Vagina (tissue), 2 donors: ENCODE measurements around the gene DFFA. TPM values are rescaled to one million over a fixed set of nuclear protein-coding genes. Genes with fewer than 3 reads are reported as not detected.
A peak's percentile ranks its signal among the peaks of the same experiment; 100 is the strongest.

Source experiments
- DNase-seq, 2 donors: peaks; one replicate each; pipeline ENCODE4 v3.0.0-alpha.2; 2017; ENCODE audit errors: extremely low spot score in 2 of 2
- H3K27ac ChIP-seq: fragments of 200-600 bp; sonication (generic); one replicate; pipeline ENCODE4 v1.5.1; 2019
- H3K27me3 ChIP-seq: fragments of 200-600 bp; sonication (generic); one replicate; pipeline ENCODE4 v1.5.1; 2019
- H3K36me3 ChIP-seq, 2 donors: fragments of 200-600 bp; sonication (generic); one replicate each; pipeline ENCODE4 v1.5.1; 2017 to 2019
- H3K4me1 ChIP-seq: fragments of 200-600 bp; sonication (generic); one replicate; pipeline ENCODE4 v1.5.1; 2019
- H3K4me3 ChIP-seq, 2 donors: fragments of 200-600 bp; sonication (generic); 1 replicate in 1 of 2; 2 replicates in 1 of 2; pipeline ENCODE4 v1.5.1; 2016 to 2019
- H3K9me3 ChIP-seq: fragments of 200-600 bp; sonication (generic); one replicate; pipeline ENCODE4 v1.5.1; 2019
- CTCF ChIP-seq, 3 experiments: fragments of 450-650 bp in 2 of 3; fragments of 200-600 bp in 1 of 3; sonication (generic) in 1 of 3; IDR thresholded peaks; one replicate each; pipeline ENCODE4 v1.5.1; 2017 to 2019; ENCODE audit warnings: antibody characterized with exemption in 3 of 3, mild to moderate bottlenecking in 2 of 3, moderate library complexity in 2 of 3
- POLR2A ChIP-seq, 2 donors: fragments of 450-650 bp; IDR thresholded peaks; one replicate each; pipeline ENCODE4 v1.6.1; 2017; ENCODE audit warnings: antibody characterized with exemption in 2 of 2, mild to moderate bottlenecking in 2 of 2, moderate library complexity in 2 of 2
- POLR2AphosphoS5 ChIP-seq, 2 donors: sonication (generic); formaldehyde crosslinking; IDR thresholded peaks; one replicate each; pipeline ENCODE4 v1.9.0; 2017; ENCODE audit warnings: antibody characterized with exemption in 2 of 2, mild to moderate bottlenecking in 2 of 2, low read depth in 1 of 2; ENCODE audit not compliant: insufficient read depth in 1 of 2
- intact Hi-C: fragments of 100-400 bp; cut with DNase I; formaldehyde crosslinking; loops from one replicate; pipeline ENCODE4 v1.15.1; 2023
- total RNA-seq: library from RNA; depleted of rRNA; stranded (reverse); fragments of >200 nt; gene quantifications from one replicate; pipeline ENCODE4 v1.2.3, GENCODE V29; 2016

DFFA gene
- total RNA-seq, 1 donor from 2014 or later: 16.2 TPM

- Histone ChIP-seq H3K36me3 (no peaks in the 10 kb centered on the region), H3K27me3 (no peaks in the 10 kb centered on the region), H3K4me1 (peaks cover 52% of the 10 kb centered on the region), H3K4me3 (no peak overlapping the region), H3K9me3 (no peaks in the 10 kb centered on the region), H3K27ac (no peak overlapping the region)
- no peak for DNase-seq
- TF ChIP-seq CTCF (IDR thresholded peaks at IDR 0.05) (peak in 1 of 3 experiments; percentile 26), POLR2A (IDR thresholded peaks at IDR 0.05) (no peak)
- intact Hi-C loops: loop anchor here (2.0 kb wide), 1 partner anchor 352 kb away; no protein-coding TSS in a partner anchor
These were observed 42.3 kb upstream of the DFFA start for GRCh38 chr1:10514490-10515235.

GRCh38 chr1:10513199-10513598 lies 40.9 kb upstream of the DFFA start:
- no peaks in the 10 kb centered on the region for H3K36me3 ChIP-seq
- TF ChIP-seq CTCF (IDR thresholded peaks at IDR 0.05) (no peak), POLR2AphosphoS5 (IDR thresholded peaks at IDR 0.05; ENCODE audit: insufficient read depth in 1 of 2, low read depth in 1 of 2) (no peak), POLR2A (IDR thresholded peaks at IDR 0.05) (no peak)
- no peaks in the 10 kb centered on the region for H3K9me3 ChIP-seq
- H3K4me3 ChIP-seq: no peak overlapping the region
- intact Hi-C loops: no loop called here
- H3K27ac ChIP-seq: no peak overlapping the region
- H3K4me1 ChIP-seq: peaks cover 55% of the 10 kb centered on the region
- H3K27me3 ChIP-seq: no peaks in the 10 kb centered on the region
- no peak for DNase-seq

- H3K36me3 ChIP-seq: no peaks in the 10 kb centered on the region
- intact Hi-C loops: no loop called here
- H3K4me3 ChIP-seq: no peak overlapping the region
- no peaks in the 10 kb centered on the region for H3K27me3 ChIP-seq
- H3K27ac ChIP-seq: peak overlapping the region; percentile 33
- H3K9me3 ChIP-seq: no peaks in the 10 kb centered on the region
- H3K4me1 ChIP-seq: peaks cover 46% of the 10 kb centered on the region
- DNase-seq: no peak
- TF ChIP-seq POLR2AphosphoS5 (IDR thresholded peaks at IDR 0.05; ENCODE audit: insufficient read depth in 1 of 2, low read depth in 1 of 2) (no peak), POLR2A (IDR thresholded peaks at IDR 0.05) (no peak), CTCF (IDR thresholded peaks at IDR 0.05) (no peak)
These were observed 39.2 kb upstream of the DFFA start for GRCh38 chr1:10511494-10511885.

GRCh38 chr1:10510520-10511493 lies 38.5 kb upstream of the DFFA start:
- Histone ChIP-seq H3K27ac (peak overlapping the region; percentile 33), H3K36me3 (no peaks in the 10 kb centered on the region), H3K27me3 (no peaks in the 10 kb centered on the region), H3K4me3 (no peak overlapping the region), H3K4me1 (peaks cover 45% of the 10 kb centered on the region), H3K9me3 (no peaks in the 10 kb centered on the region)
- DNase-seq: no peak
- TF ChIP-seq POLR2AphosphoS5 (IDR thresholded peaks at IDR 0.05; ENCODE audit: insufficient read depth in 1 of 2, low read depth in 1 of 2) (peak in 1 of 2 donors; percentile 56), CTCF (IDR thresholded peaks at IDR 0.05) (no peak), POLR2A (IDR thresholded peaks at IDR 0.05) (no peak)
- intact Hi-C loops: no loop called here
